Panc1 (cell line): ENCODE data around the gene MAPK7. TPM values are rescaled to one million over a fixed set of nuclear protein-coding genes. Genes with fewer than 3 reads are reported as not detected.

Source experiments
- ATAC-seq: fragments of 200-7000 bp; cut with Tn5 transposase; 2 replicates; pipeline ENCODE4 v1.9.1; 2020; ENCODE audit warnings: mild to moderate bottlenecking, moderate library complexity
- BruUV-seq: library from RNA; stranded (reverse); fragments of 400-500 nt; replicated peaks from 2 replicates; lab custom pipeline; 2021; lab: Mats Ljungman, UMichigan
- CTCF ChIA-PET: fragments of 300-600 bp; sonication (Branson Sonifier 250); formaldehyde crosslinking; loops from one replicate; lab custom pipeline; 2022; ENCODE audit warnings: antibody characterized with exemption; lab: Charles Lee
- POLR2A ChIA-PET: fragments of 300-600 bp; sonication (Branson Sonifier 250); formaldehyde crosslinking; loops from one replicate; lab custom pipeline; 2022; ENCODE audit warnings: antibody characterized with exemption; lab: Charles Lee
- DNase-seq: peaks from one replicate; pipeline ENCODE4 v3.0.0-alpha.2; 2010; ENCODE audit warnings: low read depth, low spot score
- H3K27ac ChIP-seq: 2 replicates; pipeline ENCODE4 v1.5.1; 2011; ENCODE audit warnings: mild to moderate bottlenecking, low read length, inconsistent platforms
- H3K27me3 ChIP-seq: fragments of 200-500 bp; sonication (Bioruptor generic); 2 replicates; pipeline ENCODE4 v1.6.0; 2014; ENCODE audit warnings: low read length, inconsistent platforms; ENCODE audit not compliant: control insufficient read depth, insufficient read depth
- H3K36me3 ChIP-seq: fragments of 200-500 bp; sonication (Bioruptor generic); 2 replicates; pipeline ENCODE4 v1.5.1; 2014; ENCODE audit warnings: inconsistent platforms, mild to moderate bottlenecking, low read length, moderate library complexity; ENCODE audit not compliant: control insufficient read depth, insufficient read depth
- H3K4me1 ChIP-seq: 2 replicates; pipeline ENCODE4 v1.5.1; 2011; ENCODE audit warnings: inconsistent platforms, mild to moderate bottlenecking, low read length, moderate library complexity; ENCODE audit not compliant: control insufficient read depth, insufficient read depth
- H3K4me3 ChIP-seq, 2 experiments: 2 replicates each; pipeline ENCODE4 v1.5.1; 2011 to 2012; ENCODE audit warnings: low read depth in 2 of 2, low read length in 2 of 2, mild to moderate bottlenecking in 2 of 2, inconsistent platforms in 1 of 2, moderate library complexity in 1 of 2
- H3K9me3 ChIP-seq: fragments of 200-500 bp; sonication (Bioruptor generic); 2 replicates; pipeline ENCODE4 v1.5.1; 2014; ENCODE audit warnings: low read depth, mild to moderate bottlenecking, inconsistent platforms, low read length, moderate library complexity; ENCODE audit not compliant: control insufficient read depth, insufficient read depth
- CTCF ChIP-seq: fragments of 450-650 bp; IDR thresholded peaks from 2 replicates; pipeline ENCODE4 v1.5.1; 2017; ENCODE audit warnings: mild to moderate bottlenecking
- POLR2AphosphoS5 ChIP-seq: IDR thresholded peaks from 2 replicates; pipeline ENCODE4 v1.6.1; 2012; ENCODE audit warnings: mild to moderate bottlenecking, low read depth, low read length, moderate library complexity
- REST ChIP-seq, 2 experiments: IDR thresholded peaks; 2 replicates each; pipeline ENCODE4 v1.6.1; 2011 to 2012; ENCODE audit warnings: low read depth in 2 of 2, control low read depth in 1 of 2, low read length in 1 of 2, mild to moderate bottlenecking in 1 of 2, moderate library complexity in 1 of 2; ENCODE audit not compliant: insufficient read depth in 1 of 2
- SIN3A ChIP-seq: IDR thresholded peaks from 2 replicates; pipeline ENCODE4 v1.6.1; 2012; ENCODE audit warnings: low read depth, mild to moderate bottlenecking, low read length, moderate library complexity, borderline replicate concordance; ENCODE audit not compliant: insufficient read depth
- TCF7L2 ChIP-seq: IDR thresholded peaks from 2 replicates; pipeline ENCODE4 v1.6.1; 2011; ENCODE audit warnings: mild to moderate bottlenecking, low read depth, low read length, inconsistent platforms
- in situ Hi-C: cut with HindIII; loops from 2 replicates; pipeline ENCODE4 v1.10.0; 2016; ENCODE audit warnings: low sequenced_read_pairs, low pct_unique_long_range_greater_than_20kb
- intact Hi-C: fragments of 100-400 bp; cut with micrococcal nuclease; formaldehyde crosslinking; loops from one replicate; pipeline ENCODE4 v1.10.0; 2022; ENCODE audit not compliant: unreplicated experiment
- total RNA-seq: library from RNA; stranded (reverse); gene quantifications from one replicate; pipeline ENCODE4 v1.2.1, GENCODE V29; 2021; ENCODE audit not compliant: unreplicated experiment

MAPK7 gene
- total RNA-seq, 1 experiment from 2014 or later, result 28.9 TPM

GRCh38 chr17:19336938-19337711 lies 41.2 kb upstream of the MAPK7 start:
- ChIA-PET POLR2A (no interaction called here), CTCF (interaction anchor here (0.6 kb wide), 1 partner anchor 128 kb away, joined by 3 read pairs; no protein-coding TSS in a partner anchor)
- peak; percentile 64 for ATAC-seq
- DNase-seq, result no peak
- intact Hi-C loops (no loop called here), in situ Hi-C loops (no loop called here)
- no TSS peak for BruUV-seq
- TF ChIP-seq CTCF (no peak), REST (IDR thresholded peaks at IDR 0.05; ENCODE audit: insufficient read depth in 1 of 2, low read depth in 2 of 2, low read length in 1 of 2) (no peak), SIN3A (no peak), TCF7L2 (no peak)
- Histone ChIP-seq H3K27me3 (no peaks in the 10 kb centered on the region), H3K9me3 (no peaks in the 10 kb centered on the region), H3K4me1 (no peaks in the 10 kb centered on the region), H3K27ac (no peak overlapping the region), H3K4me3 (no peak overlapping the region), H3K36me3 (no peaks in the 10 kb centered on the region)

GRCh38 chr17:19337712-19338023 lies 40.6 kb upstream of the MAPK7 start:
- intact Hi-C loops, result no loop called here

More at GRCh38 chr17:19337712-19338023, 40.6 kb upstream of the MAPK7 start:
- no peaks in the 10 kb centered on the region for H3K36me3 ChIP-seq
- H3K4me1 ChIP-seq, result no peaks in the 10 kb centered on the region
- H3K27ac ChIP-seq, result no peak overlapping the region
- H3K9me3 ChIP-seq, result no peaks in the 10 kb centered on the region
- H3K27me3 ChIP-seq, result no peaks in the 10 kb centered on the region
- no peak for ATAC-seq
- no TSS peak for BruUV-seq
- ChIA-PET POLR2A (no interaction called here), CTCF (interaction anchor here (0.6 kb wide), 1 partner anchor 127 kb away, joined by 3 read pairs; no protein-coding TSS in a partner anchor)
- H3K4me3 ChIP-seq, result no peak overlapping the region
- in situ Hi-C loops, result no loop called here
- no peak for DNase-seq
- TF ChIP-seq CTCF (no peak), TCF7L2 (no peak), REST (IDR thresholded peaks at IDR 0.05; ENCODE audit: insufficient read depth in 1 of 2, low read depth in 2 of 2, low read length in 1 of 2) (no peak), SIN3A (no peak), POLR2AphosphoS5 (no peak)
